KG1 (cell line): ENCODE data around the gene COPZ2.
A peak's percentile ranks its signal among the peaks of the same experiment; 100 is the strongest.

Source experiments
- DNase-seq: peaks from one replicate; lab custom pipeline; 2025; lab: John Stamatoyannopoulos, UW

COPZ2 gene

DNA sequence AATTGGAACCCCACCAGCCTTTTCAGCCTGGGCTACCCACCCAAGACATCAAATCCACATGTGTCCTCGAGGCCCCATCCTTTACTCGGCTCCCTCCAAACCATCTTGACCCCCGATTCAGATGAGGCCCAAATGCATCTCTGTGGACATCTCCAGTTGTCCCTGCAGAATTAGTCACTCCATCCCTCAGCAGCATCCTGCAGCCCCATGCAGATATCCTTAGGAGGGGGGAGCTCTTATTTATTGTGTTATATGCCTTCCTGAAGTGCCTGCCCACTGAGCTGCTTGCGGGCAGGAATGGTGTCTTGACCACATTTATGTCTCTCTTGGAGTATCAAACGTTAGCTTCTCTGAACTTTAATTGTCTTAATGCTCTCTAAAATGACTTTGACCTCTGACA is 51.1 kb downstream of the COPZ2 start:
- DNase-seq, result no peak

DNA sequence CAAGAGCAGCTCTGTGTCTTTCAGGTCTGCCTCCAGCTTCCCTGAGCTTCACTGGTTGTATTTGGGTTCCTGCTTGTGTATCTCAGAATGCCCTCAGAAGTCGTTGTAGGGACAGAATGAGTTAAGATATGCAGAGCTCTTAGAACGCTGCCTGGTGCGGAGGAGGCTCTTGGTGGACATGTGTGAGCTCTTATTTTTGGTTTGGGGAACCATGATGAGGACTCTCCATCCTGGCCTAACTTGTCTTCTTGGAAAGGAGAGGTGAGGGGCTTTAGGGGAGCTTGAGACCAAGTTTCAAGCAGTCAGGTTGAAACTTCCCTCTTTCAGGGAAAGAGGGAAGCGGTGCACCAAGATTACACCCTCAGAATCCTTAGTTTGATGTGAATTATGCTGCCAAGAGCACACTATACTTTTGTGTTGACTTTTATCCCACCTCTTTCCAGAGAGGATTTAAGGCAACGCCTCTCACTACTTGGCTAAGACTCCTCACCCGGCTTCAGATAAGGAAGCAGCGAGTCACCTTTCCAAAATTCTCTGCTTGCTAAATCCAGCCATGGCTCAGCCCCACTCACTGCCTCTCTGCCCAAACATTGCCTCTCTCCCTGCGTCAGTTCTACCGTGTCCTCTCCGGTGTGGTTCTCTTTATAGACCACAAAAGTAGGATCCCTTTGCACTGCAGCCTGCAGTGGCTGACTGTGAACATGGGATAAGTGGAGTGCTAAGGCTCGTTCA is 53.9 kb downstream of the COPZ2 start:
- DNase-seq, result no peak

DNA sequence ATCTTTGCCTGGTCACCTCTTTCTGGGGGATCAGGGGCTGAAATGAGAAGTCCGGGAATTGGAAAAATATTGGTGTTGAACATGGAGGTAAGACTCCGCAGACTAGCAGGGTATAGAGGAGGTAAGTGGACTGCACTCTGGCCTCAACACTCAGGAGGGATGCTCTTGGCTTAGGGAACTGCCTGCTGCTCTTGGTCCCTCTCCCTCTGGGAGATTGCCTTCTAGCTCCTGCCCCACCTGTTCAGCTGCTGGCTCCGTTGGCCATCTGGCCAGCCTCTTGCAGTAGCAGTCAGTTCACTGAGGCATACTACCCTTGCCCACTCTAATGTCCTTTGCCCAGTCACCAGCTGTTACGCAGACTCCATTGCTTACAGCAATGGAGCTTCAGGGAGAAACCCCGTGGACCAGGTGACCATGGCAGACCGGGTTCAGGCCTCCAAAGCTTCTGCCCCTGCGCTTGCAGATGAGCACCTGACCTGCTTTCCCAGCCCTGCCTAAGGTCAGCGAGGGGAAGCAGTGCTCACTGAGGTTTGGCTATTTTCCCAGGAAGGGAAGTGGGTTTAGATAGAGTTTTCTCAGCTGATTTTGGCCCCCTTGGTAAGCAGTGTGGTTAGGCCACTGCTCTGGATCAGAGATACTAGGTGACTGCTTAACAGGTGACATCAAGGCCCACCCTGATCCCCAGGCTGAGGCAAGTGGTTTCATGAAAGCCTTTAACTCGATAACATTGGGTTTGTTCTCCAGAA is 54.8 kb downstream of the COPZ2 start:
- DNase-seq, result no peak

DNA sequence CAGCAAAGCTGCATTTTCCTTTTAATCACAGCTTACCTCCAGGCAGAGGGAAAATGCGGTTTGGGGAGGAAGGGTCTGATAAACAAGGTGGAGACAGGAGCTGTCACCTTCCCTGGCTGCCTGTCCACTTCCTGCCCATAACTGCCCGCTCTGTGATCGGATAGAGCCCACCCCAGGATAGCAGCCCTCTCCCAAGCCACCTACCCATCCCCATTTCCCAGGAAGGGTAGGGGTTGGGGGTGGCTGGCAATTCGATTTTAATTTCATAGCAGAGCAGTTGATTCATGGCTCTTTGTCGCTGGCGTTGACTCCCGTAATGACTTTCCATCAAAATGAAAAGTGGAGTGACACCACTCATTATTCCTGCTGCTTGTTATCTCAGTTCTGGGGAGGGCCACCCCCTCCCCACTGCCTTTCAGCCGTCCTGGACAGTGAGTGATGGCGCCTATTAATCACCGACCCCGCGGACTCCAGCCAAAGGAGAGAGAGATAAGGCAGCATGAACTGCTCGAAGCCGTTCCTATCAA is 55.4 kb downstream of the COPZ2 start:
- DNase-seq, result no peak

DNA sequence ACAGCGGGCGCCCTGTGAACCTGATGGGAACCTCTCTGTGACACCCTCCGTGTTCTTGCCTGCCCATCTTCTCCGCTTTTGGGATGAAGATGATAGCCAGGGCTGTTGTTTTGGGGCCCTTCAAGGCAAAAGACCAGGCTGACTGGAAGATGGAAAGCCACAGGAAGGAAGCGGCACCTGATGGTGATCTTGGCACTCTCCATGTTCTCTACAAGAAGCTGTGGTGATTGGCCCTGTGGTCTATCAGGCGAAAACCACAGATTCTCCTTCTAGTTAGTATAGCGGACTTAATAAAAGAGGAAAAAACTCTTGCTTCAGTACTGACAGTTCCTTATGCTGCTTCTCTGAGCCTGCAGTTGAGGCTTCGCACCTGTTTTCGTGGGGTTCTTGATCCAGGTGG is 56.1 kb downstream of the COPZ2 start:
- peak; percentile 66 for DNase-seq

DNA sequence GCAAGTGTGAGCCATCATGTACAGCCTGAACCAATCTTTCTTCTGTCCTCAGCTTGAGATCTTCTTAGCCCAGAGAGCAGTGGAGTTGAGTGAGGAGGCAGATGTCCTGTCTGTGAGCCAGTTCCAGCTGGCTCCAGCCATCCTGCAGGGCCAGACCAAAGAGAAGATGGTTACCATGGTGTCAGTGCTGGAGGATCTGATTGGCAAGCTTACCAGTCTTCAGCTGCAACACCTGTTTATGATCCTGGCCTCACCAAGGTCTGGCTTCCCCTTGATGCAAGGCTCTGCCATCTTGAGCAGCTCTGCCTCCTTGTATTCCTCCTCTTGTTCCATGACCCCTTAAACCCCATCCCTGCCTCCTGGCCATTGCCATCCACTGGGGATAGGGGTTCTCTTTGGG is 57.1 kb downstream of the COPZ2 start:
- no peak for DNase-seq

DNA sequence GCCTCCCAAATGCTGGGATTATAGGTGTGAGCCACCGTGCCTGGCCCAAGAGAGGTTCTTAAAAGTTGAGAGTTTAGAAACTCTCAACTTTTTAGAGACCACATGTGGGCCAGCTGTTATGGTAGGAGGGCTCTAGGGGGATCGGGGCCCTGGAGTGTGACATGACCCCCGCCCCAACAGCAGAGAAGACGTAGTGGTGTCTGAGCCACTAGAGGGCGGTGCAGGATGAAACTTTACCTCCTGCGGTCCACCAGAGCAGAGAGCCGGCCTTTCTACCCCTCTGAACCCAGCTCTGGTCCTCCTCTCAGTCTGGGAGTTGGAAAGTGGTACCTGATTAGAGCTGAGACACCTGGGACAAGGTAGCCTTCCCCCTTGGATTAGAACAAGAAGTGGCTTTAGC is 59.3 kb downstream of the COPZ2 start:
- peak; percentile 29 for DNase-seq
